ENCODE results near the gene ADORA1.

ADORA1 gene

GRCh38 chr1:203114202-203114601 is 13.3 kb upstream of the ADORA1 start:
- TF ChIP-seq TAF1 (IDR thresholded peaks at IDR 0.05; ENCODE audit: borderline replicate concordance, insufficient read depth, low read length) (no peak), POLR2AphosphoS5 (IDR thresholded peaks at IDR 0.05; ENCODE audit: low read depth, low read length) (no peak), SIN3A (IDR thresholded peaks at IDR 0.05; ENCODE audit: borderline replicate concordance, insufficient read depth, low read length) (no peak), REST (IDR thresholded peaks at IDR 0.05; ENCODE audit: insufficient read depth in 1 of 2, low read depth in 2 of 2, low read length in 2 of 2) (no peak), FOXP2 (optimal IDR thresholded peaks at IDR 0.05; ENCODE audit: borderline replicate concordance, extremely low read depth, extremely low read length, insufficient read depth) (no peak)

GRCh38 chr1:203116091-203116820 is 11.3 kb upstream of the ADORA1 start:
- TF ChIP-seq FOXP2 (optimal IDR thresholded peaks at IDR 0.05; ENCODE audit: borderline replicate concordance, extremely low read depth, extremely low read length, insufficient read depth), result no peak
- TF ChIP-seq POLR2AphosphoS5 (IDR thresholded peaks at IDR 0.05; ENCODE audit: low read depth, low read length), result no peak
- no peak for TF ChIP-seq SIN3A (IDR thresholded peaks at IDR 0.05; ENCODE audit: borderline replicate concordance, insufficient read depth, low read length)
- TF ChIP-seq REST (IDR thresholded peaks at IDR 0.05; ENCODE audit: insufficient read depth in 1 of 2, low read depth in 2 of 2, low read length in 2 of 2), result no peak
- TF ChIP-seq TAF1 (IDR thresholded peaks at IDR 0.05; ENCODE audit: borderline replicate concordance, insufficient read depth, low read length), result no peak

- peak; percentile 35 for TF ChIP-seq FOXP2 (optimal IDR thresholded peaks at IDR 0.05; ENCODE audit: borderline replicate concordance, extremely low read depth, extremely low read length, insufficient read depth)
- TF ChIP-seq TAF1 (IDR thresholded peaks at IDR 0.05; ENCODE audit: borderline replicate concordance, insufficient read depth, low read length), result no peak
Measured at GRCh38 chr1:203117611-203118575, 9.6 kb upstream of the ADORA1 start.

- TF ChIP-seq SIN3A (IDR thresholded peaks at IDR 0.05; ENCODE audit: borderline replicate concordance, insufficient read depth, low read length), result no peak
- no peak for TF ChIP-seq REST (IDR thresholded peaks at IDR 0.05; ENCODE audit: insufficient read depth in 1 of 2, low read depth in 2 of 2, low read length in 2 of 2)
- TF ChIP-seq POLR2AphosphoS5 (IDR thresholded peaks at IDR 0.05; ENCODE audit: low read depth, low read length), result no peak
- TF ChIP-seq FOXP2 (optimal IDR thresholded peaks at IDR 0.05; ENCODE audit: borderline replicate concordance, extremely low read depth, extremely low read length, insufficient read depth), result no peak
- no peak for TF ChIP-seq TAF1 (IDR thresholded peaks at IDR 0.05; ENCODE audit: borderline replicate concordance, insufficient read depth, low read length)
Measured at GRCh38 chr1:203120325-203121153, 7.0 kb upstream of the ADORA1 start.

All from PFSK-1 (cell line).